ACC112 (cell line): ENCODE measurements around the gene DCX.

ENCODE experiments used
- H2AFZ ChIP-seq: fragments of 200-600 bp; sonication (generic); one replicate; pipeline ENCODE4 v1.6.0; 2017; ENCODE audit warnings: antibody characterized with exemption, low read length; ENCODE audit not compliant: unreplicated experiment
- H3K27ac ChIP-seq: fragments of 200-600 bp; sonication (generic); 2 replicates; pipeline ENCODE4 v1.5.1; 2014; ENCODE audit warnings: low read depth, mild to moderate bottlenecking, antibody characterized with exemption, low read length, moderate library complexity
- H3K27me3 ChIP-seq: fragments of 200-600 bp; sonication (generic); 2 replicates; pipeline ENCODE4 v1.6.1; 2014; ENCODE audit warnings: mild to moderate bottlenecking, antibody characterized with exemption, low read length, moderate library complexity, mixed read lengths; ENCODE audit not compliant: insufficient read depth
- H3K36me3 ChIP-seq: fragments of 200-600 bp; sonication (generic); 2 replicates; pipeline ENCODE4 v1.6.1; 2016; ENCODE audit warnings: mild to moderate bottlenecking, antibody characterized with exemption, low read length, moderate library complexity, mixed read lengths; ENCODE audit not compliant: insufficient read depth
- H3K4me1 ChIP-seq: fragments of 200-600 bp; sonication (generic); one replicate; pipeline ENCODE4 v1.6.1; 2016; ENCODE audit warnings: low read length, mixed read lengths; ENCODE audit not compliant: insufficient read depth, unreplicated experiment, control insufficient read depth
- H3K4me3 ChIP-seq: fragments of 200-600 bp; sonication (generic); 2 replicates; pipeline ENCODE4 v1.5.1; 2014; ENCODE audit warnings: mild to moderate bottlenecking, low read depth, low read length
- H3K79me2 ChIP-seq: fragments of 200-600 bp; sonication (generic); one replicate; pipeline ENCODE4 v1.6.0; 2016; ENCODE audit warnings: low read length; ENCODE audit not compliant: control insufficient read depth, unreplicated experiment, insufficient read depth

DCX gene

DNA sequence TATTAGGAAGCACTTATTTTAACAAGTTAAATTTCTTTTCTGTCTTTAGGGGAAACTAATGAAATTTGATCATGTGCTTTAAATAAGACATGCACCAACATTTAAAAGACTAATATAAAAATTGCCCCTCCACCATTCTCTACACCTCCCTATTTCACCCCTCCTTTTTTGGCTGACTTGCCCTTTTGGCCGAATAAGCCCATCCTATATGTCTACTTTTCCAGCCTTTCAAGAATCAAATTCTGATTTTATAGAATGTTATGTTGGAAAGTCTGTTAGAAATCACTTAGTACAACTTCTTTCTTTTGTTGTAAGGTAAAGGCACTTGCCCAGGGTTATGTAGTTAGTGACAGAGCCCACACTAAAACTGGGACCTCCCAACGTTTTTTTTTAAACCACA is 143.5 kb downstream of the DCX start:
- Histone ChIP-seq H3K27ac (no peak overlapping the region), H3K36me3 (no peaks in the 10 kb centered on the region), H3K4me3 (no peak overlapping the region), H3K4me1 (no peaks in the 10 kb centered on the region), H2AFZ (no peak overlapping the region), H3K27me3 (no peaks in the 10 kb centered on the region), H3K79me2 (no peaks in the 10 kb centered on the region)

GRCh38 chrX:111265486-111265885 is 146.5 kb downstream of the DCX start:
- H3K79me2 ChIP-seq = no peaks in the 10 kb centered on the region
- H2AFZ ChIP-seq = no peak overlapping the region
- H3K27ac ChIP-seq = no peak overlapping the region
- H3K4me1 ChIP-seq = no peaks in the 10 kb centered on the region
- H3K4me3 ChIP-seq = no peak overlapping the region
- H3K36me3 ChIP-seq = no peaks in the 10 kb centered on the region
- H3K27me3 ChIP-seq = no peaks in the 10 kb centered on the region

DNA sequence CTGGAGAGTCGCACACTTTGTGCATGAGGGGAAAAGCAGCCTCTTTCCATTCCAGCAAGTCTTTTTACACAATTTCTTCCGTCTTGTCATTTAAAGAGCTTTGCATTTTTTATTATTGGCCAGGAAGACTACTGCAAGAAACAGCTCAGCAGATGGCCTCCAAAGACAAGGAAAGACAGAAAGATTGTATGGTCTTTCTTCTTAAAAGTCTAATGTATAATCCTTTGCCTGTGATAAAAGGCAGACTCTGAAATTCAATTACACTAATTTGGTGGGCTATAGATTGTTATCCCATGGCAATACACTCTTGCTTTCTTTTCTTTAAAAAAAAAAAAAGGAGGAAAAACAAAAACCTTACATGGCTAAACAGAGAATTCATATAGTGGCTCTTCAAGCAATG is 147.6 kb downstream of the DCX start:
- Histone ChIP-seq H3K4me3 (no peak overlapping the region), H3K27ac (no peak overlapping the region), H2AFZ (no peak overlapping the region), H3K4me1 (no peaks in the 10 kb centered on the region), H3K79me2 (no peaks in the 10 kb centered on the region), H3K27me3 (no peaks in the 10 kb centered on the region), H3K36me3 (no peaks in the 10 kb centered on the region)

- no peak overlapping the region for H3K27ac ChIP-seq
- no peaks in the 10 kb centered on the region for H3K4me1 ChIP-seq
- no peak overlapping the region for H3K4me3 ChIP-seq
- H2AFZ ChIP-seq = no peak overlapping the region
- H3K79me2 ChIP-seq = no peaks in the 10 kb centered on the region
- H3K27me3 ChIP-seq = no peaks in the 10 kb centered on the region
- H3K36me3 ChIP-seq = no peaks in the 10 kb centered on the region
These were observed 149.9 kb downstream of the DCX start for GRCh38 chrX:111262086-111262485.

GRCh38 chrX:111260451-111260850 is 151.5 kb downstream of the DCX start:
- H3K79me2 ChIP-seq = no peaks in the 10 kb centered on the region
- no peak overlapping the region for H3K27ac ChIP-seq
- H3K36me3 ChIP-seq = no peaks in the 10 kb centered on the region
- H3K4me3 ChIP-seq = no peak overlapping the region
- H3K4me1 ChIP-seq = no peaks in the 10 kb centered on the region
- H3K27me3 ChIP-seq = no peaks in the 10 kb centered on the region
- H2AFZ ChIP-seq = no peak overlapping the region

GRCh38 chrX:111259559-111259958 is 152.4 kb downstream of the DCX start:
- no peaks in the 10 kb centered on the region for H3K36me3 ChIP-seq
- no peaks in the 10 kb centered on the region for H3K79me2 ChIP-seq
- H3K27ac ChIP-seq = no peak overlapping the region
- H2AFZ ChIP-seq = no peak overlapping the region
- H3K4me3 ChIP-seq = no peak overlapping the region
- H3K27me3 ChIP-seq = no peaks in the 10 kb centered on the region
- no peaks in the 10 kb centered on the region for H3K4me1 ChIP-seq

- Histone ChIP-seq H2AFZ (no peak overlapping the region), H3K36me3 (no peaks in the 10 kb centered on the region), H3K27ac (no peak overlapping the region), H3K79me2 (no peaks in the 10 kb centered on the region), H3K4me1 (no peaks in the 10 kb centered on the region), H3K4me3 (no peak overlapping the region), H3K27me3 (no peaks in the 10 kb centered on the region)
These were observed 154.3 kb downstream of the DCX start for GRCh38 chrX:111257733-111258132.

DNA sequence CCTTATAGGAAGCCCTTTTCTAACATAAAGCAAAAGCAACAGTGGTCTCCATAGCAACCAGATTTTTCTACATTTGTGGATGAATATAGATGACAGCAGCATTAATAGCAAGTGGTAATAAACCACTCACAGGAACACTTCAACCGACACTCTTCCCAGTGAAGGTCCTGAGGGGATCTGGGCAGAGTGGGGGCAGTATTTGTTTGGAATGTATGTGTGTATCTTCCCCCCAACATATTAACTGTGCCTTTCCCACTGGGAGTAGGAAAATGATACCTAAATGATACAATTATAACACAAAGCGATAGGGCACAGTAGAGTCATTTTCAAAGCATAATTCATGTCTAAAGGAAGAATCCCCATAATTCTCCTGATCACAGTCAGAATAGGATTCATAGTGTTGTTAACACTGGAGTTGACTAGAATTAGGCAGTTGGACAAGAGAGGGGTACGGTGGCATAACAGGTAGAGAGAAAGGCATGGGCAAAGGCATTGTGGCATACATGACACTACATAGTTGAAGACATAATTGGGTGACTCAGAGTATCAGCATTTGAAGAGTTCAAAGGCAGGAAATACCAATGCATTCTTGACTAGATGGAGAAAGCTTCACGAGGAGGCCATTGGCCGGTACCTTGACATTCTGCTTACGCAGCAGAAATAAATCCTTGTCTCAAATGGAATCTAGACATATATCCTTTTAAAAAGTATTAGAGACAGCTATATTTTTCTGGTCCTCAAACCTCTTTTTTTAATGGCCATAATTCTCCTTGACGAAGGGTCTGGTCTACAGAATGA is 156.9 kb downstream of the DCX start:
- no peaks in the 10 kb centered on the region for H3K27me3 ChIP-seq
- H3K4me1 ChIP-seq = no peaks in the 10 kb centered on the region
- H2AFZ ChIP-seq = no peak overlapping the region
- H3K27ac ChIP-seq = no peak overlapping the region
- H3K36me3 ChIP-seq = no peaks in the 10 kb centered on the region
- no peak overlapping the region for H3K4me3 ChIP-seq
- H3K79me2 ChIP-seq = no peaks in the 10 kb centered on the region

DNA sequence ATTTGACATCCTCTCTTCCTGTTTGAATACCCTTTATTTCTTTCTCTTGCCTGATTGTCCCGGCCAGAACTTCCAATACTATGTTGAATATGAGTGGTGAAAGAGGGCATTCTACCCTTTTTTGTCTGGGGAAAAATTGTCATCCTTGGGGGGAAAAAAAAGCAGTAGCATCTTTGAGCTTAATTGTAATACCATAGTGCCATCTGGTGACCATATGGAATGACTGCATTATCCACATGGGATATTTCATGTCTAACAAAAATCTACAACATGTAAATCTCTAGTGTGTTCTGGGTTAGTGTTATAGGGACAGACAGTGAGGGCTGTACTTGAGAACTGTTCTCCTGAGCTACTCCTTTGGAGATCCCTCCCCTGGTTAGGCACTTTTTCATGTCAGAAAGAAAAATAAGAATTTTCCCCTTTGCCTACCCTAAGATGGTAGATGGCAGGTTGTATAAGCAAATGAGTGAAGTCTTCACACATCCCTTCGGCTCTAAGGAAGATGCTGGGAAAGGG is 167.7 kb downstream of the DCX start:
- H3K79me2 ChIP-seq = no peaks in the 10 kb centered on the region
- H2AFZ ChIP-seq = no peak overlapping the region
- no peaks in the 10 kb centered on the region for H3K36me3 ChIP-seq
- no peak overlapping the region for H3K4me3 ChIP-seq
- no peaks in the 10 kb centered on the region for H3K4me1 ChIP-seq
- H3K27me3 ChIP-seq = no peaks in the 10 kb centered on the region
- no peak overlapping the region for H3K27ac ChIP-seq
